Gastrocnemius medialis (tissue), 4 donors: Measurements from ENCODE around the gene SLC24A1.
"Not testable (repeated sequence)": the region's sequence is repeated elsewhere in the genome, so short reads cannot be mapped to it uniquely, and the experiment has no call there.

Experiments
- CTCF ChIP-seq, 5 experiments: fragments of 450-650 bp in 3 of 5; fragments of 200-600 bp in 2 of 5; sonication (generic) in 2 of 5; IDR thresholded peaks in 4 of 5; conservative IDR thresholded peaks in 1 of 5; 1 replicate in 4 of 5; 2 replicates in 1 of 5; pipeline ENCODE4 v1.5.1; 2016 to 2019; ENCODE audit warnings: antibody characterized with exemption in 5 of 5, mild to moderate bottlenecking in 3 of 5, moderate library complexity in 3 of 5
- POLR2A ChIP-seq, 2 donors: fragments of 450-650 bp; IDR thresholded peaks; one replicate each; pipeline ENCODE4 v1.6.1; 2017; ENCODE audit warnings: antibody characterized with exemption in 2 of 2, mild to moderate bottlenecking in 2 of 2, moderate library complexity in 2 of 2

DNA sequence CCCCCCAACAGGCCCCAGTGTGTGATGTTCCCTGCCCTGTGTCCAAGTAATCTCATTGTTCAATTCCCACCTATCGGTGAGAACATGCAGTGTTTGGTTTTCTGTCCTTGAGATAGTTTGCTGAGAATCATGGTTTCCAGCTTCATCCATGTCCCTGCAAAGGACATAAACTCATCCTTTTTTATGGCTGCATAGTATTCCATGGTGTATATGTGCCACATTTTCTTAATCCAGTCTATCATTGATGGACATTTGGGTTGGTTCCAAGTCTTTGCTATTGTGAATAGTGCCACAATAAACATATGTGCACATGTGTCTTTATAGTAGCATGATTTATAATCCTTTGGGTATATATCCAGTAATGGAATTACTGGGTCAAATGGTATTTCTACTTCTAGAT is 5.9 kb upstream of the SLC24A1 start:
- TF ChIP-seq POLR2A (IDR thresholded peaks at IDR 0.05); CTCF (IDR thresholded peaks at IDR 0.05 in 4 of 5, conservative IDR thresholded peaks at IDR 0.05 in 1 of 5): not testable (repeated sequence)
